Stimulated activated naive CD8-positive, alpha-beta T cell treated with anti-CD3 and anti-CD28 coated beads, Interleukin-15, amount 100 ng/mL, for 72 hours (primary cell): ENCODE results near the gene MAOB.
A peak's percentile ranks its signal among the peaks of the same experiment; 100 is the strongest.
"Not testable (repeated sequence)": the region's sequence is repeated elsewhere in the genome, so short reads cannot be mapped to it uniquely, and the experiment has no call there.

Experiments used
- ATAC-seq: fragments of 150-1000 bp; cut with Tn5 transposase; 2 replicates; pipeline ENCODE4 v1.10.0; 2021; ENCODE audit warnings: mild to moderate bottlenecking, moderate library complexity
- DNase-seq, 2 donors: peaks; one replicate each; pipeline ENCODE4 v3.0.0; 2021 to 2022
- H3K27ac Mint-ChIP-seq, 2 donors: one replicate each; pipeline ENCODE4 v1.8.0; 2022; ENCODE audit warnings: mild to moderate bottlenecking in 2 of 2, mixed read lengths in 2 of 2, moderate library complexity in 2 of 2
- H3K27me3 Mint-ChIP-seq: one replicate; pipeline ENCODE4 v1.8.0; 2022; ENCODE audit warnings: mixed read lengths
- H3K4me1 Mint-ChIP-seq: one replicate; pipeline ENCODE4 v1.8.0; 2022; ENCODE audit warnings: mild to moderate bottlenecking, mixed read lengths
- H3K4me3 Mint-ChIP-seq, 2 donors: one replicate each; pipeline ENCODE4 v1.8.0; 2022; ENCODE audit warnings: mild to moderate bottlenecking in 2 of 2, mixed read lengths in 2 of 2, moderate library complexity in 1 of 2
- H3K9me3 Mint-ChIP-seq, 2 donors: one replicate each; pipeline ENCODE4 v1.8.0; 2022; ENCODE audit warnings: mixed read lengths in 2 of 2

MAOB gene

DNA sequence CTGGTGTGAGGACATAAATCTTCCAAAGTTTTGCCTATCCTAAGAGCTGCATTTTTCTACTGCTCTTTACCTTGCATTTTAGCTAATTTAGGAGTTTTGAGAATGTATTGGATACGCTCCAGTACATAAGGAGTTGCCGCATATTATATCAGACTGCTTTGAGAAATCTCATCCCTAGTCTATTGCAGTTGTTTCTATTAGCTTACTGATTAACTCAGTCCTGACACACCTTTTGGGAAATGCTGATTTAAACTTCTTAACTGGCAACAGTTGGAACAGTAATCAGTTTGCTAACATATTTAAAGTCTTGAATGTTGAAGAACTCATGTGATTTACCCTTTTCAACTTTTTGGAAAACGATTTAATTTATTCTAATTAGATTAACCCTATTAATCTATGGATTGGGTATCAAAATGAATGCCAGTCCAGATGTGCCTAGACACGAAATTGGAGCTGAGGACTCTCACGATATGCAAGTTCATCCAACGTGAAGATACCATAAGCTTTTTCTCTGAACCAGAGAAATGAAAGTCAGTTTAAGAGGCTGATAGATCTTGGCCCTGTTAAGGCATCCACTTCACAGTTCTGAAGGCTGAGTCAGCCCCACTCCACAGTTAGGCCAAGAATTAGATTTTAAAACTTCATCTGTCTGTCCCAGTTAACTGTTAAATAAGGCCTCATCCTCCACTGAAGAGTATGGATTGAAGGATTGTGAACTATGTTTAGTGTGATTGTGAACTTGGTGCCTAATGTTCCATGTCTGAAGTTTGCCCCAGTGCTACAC lies 136.1 kb downstream of the MAOB start:
- no peak for DNase-seq
- no peak overlapping the region for H3K4me3 Mint-ChIP-seq
- H3K4me1 Mint-ChIP-seq, result peaks cover 6% of the 10 kb centered on the region
- no peak for ATAC-seq
- H3K27me3 Mint-ChIP-seq, result no peaks in the 10 kb centered on the region
- H3K9me3 Mint-ChIP-seq, result no peaks in the 10 kb centered on the region
- H3K27ac Mint-ChIP-seq, result no peak overlapping the region

- Mint-ChIP-seq H3K4me3 (no peak overlapping the region), H3K9me3 (no peaks in the 10 kb centered on the region), H3K4me1 (no peaks in the 10 kb centered on the region), H3K27ac (no peak overlapping the region), H3K27me3 (no peaks in the 10 kb centered on the region)
- no peak for ATAC-seq
- no peak for DNase-seq
Measured at GRCh38 chrX:43744284-43744683, 138.0 kb downstream of the MAOB start.

GRCh38 chrX:43743100-43743822 lies 139.0 kb downstream of the MAOB start:
- DNase-seq (no peak), ATAC-seq (no peak)
- Mint-ChIP-seq H3K27ac (no peak overlapping the region), H3K4me1 (no peaks in the 10 kb centered on the region), H3K27me3 (no peaks in the 10 kb centered on the region), H3K4me3 (no peak overlapping the region), H3K9me3 (no peaks in the 10 kb centered on the region)

GRCh38 chrX:43741843-43742573 lies 140.2 kb downstream of the MAOB start:
- Mint-ChIP-seq H3K27ac (no peak overlapping the region), H3K4me3 (no peak overlapping the region), H3K9me3 (no peaks in the 10 kb centered on the region), H3K4me1 (no peaks in the 10 kb centered on the region), H3K27me3 (no peaks in the 10 kb centered on the region)
- no peak for DNase-seq
- ATAC-seq, result no peak

- H3K27ac Mint-ChIP-seq, result no peak overlapping the region
- H3K9me3 Mint-ChIP-seq, result no peaks in the 10 kb centered on the region
- H3K4me3 Mint-ChIP-seq, result no peak overlapping the region
- no peaks in the 10 kb centered on the region for H3K27me3 Mint-ChIP-seq
- ATAC-seq, result no peak
- DNase-seq, result no peak
- H3K4me1 Mint-ChIP-seq, result no peaks in the 10 kb centered on the region
Measured at GRCh38 chrX:43735957-43736356, 146.3 kb downstream of the MAOB start.

- ATAC-seq, result no peak
- Mint-ChIP-seq H3K4me3 (no peak overlapping the region), H3K4me1 (no peaks in the 10 kb centered on the region), H3K9me3 (no peaks in the 10 kb centered on the region), H3K27ac (no peak overlapping the region), H3K27me3 (no peaks in the 10 kb centered on the region)
- DNase-seq, result no peak
Measured at GRCh38 chrX:43735534-43735933, 146.7 kb downstream of the MAOB start.

GRCh38 chrX:43734444-43734843 lies 147.8 kb downstream of the MAOB start:
- DNase-seq, result no peak
- Mint-ChIP-seq H3K27ac (no peak overlapping the region), H3K4me3 (no peak overlapping the region), H3K4me1 (no peaks in the 10 kb centered on the region), H3K9me3 (no peaks in the 10 kb centered on the region), H3K27me3 (no peaks in the 10 kb centered on the region)
- ATAC-seq, result no peak

DNA sequence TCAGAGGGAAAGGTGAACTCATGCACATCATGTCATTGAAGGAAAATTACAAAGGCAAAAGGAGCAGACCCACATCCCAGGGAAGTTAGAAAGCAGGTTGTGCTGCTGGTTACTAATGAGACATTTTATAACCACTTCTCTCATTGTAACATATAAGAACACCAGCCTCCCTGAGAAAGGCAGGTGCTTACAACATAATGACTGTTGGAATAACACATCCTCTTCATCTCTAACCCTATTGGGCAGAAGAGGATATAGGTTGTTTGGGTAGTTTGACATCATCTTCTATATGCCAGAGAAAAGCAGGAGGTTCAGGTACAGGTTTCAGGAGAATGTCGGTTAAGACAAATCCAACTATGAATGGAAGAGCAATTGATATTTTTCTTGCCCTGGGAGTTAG lies 148.6 kb downstream of the MAOB start:
- DNase-seq, result no peak
- no peaks in the 10 kb centered on the region for H3K27me3 Mint-ChIP-seq
- ATAC-seq, result no peak
- H3K27ac Mint-ChIP-seq, result no peak overlapping the region
- no peaks in the 10 kb centered on the region for H3K4me1 Mint-ChIP-seq
- no peak overlapping the region for H3K4me3 Mint-ChIP-seq
- no peaks in the 10 kb centered on the region for H3K9me3 Mint-ChIP-seq

GRCh38 chrX:43731086-43731485 lies 151.2 kb downstream of the MAOB start:
- Mint-ChIP-seq H3K27me3 (no peaks in the 10 kb centered on the region), H3K27ac (no peak overlapping the region), H3K4me1 (no peaks in the 10 kb centered on the region), H3K4me3 (no peak overlapping the region), H3K9me3 (no peaks in the 10 kb centered on the region)
- DNase-seq (no peak), ATAC-seq (no peak)

DNA sequence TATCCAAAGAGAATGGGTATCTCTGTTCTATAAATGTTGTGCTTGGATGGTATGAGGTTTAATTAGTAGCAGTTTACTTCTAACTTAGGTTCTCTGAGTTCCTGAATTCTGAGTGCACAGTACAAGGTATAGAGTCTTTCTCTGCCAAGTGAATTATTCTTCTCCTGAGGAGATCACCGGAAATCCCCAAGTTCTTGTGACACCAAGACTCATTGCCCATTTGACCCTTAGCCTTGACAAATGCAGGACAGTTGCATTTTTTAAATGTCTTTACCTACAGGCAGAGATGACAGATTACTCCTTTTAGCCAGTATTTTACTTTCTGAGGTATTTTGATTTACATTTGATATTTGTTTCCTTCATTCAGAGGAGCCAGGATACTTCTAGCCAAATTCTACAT lies 153.3 kb downstream of the MAOB start:
- no peaks in the 10 kb centered on the region for H3K4me1 Mint-ChIP-seq
- no peaks in the 10 kb centered on the region for H3K9me3 Mint-ChIP-seq
- H3K27ac Mint-ChIP-seq, result no peak overlapping the region
- H3K27me3 Mint-ChIP-seq, result no peaks in the 10 kb centered on the region
- DNase-seq, result no peak
- H3K4me3 Mint-ChIP-seq, result no peak overlapping the region
- no peak for ATAC-seq

DNA sequence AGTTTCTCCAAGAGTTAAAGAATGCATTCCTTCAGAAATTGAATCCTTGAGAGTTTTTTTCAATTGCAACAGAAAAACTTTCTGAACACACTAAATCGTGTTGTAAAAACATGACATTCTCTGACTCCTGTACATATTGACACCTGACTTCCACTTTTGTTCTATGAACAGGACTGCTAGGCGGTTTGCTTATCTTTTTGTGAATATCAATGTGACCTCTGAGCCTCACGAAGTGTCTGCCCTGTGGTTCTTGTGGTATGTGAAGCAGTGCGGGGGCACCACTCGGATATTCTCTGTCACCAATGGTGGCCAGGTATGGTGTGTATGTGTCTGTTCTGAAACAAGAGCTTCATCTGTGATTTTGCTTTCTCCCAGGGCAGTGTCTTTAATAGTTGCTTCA lies 154.2 kb downstream of the MAOB start:
- H3K27me3 Mint-ChIP-seq, result no peaks in the 10 kb centered on the region
- peak overlapping the region in 1 of 2 donors; percentile 12 for H3K27ac Mint-ChIP-seq
- H3K9me3 Mint-ChIP-seq, result no peaks in the 10 kb centered on the region
- DNase-seq (no peak), ATAC-seq (no peak)
- no peak overlapping the region for H3K4me3 Mint-ChIP-seq
- H3K4me1 Mint-ChIP-seq, result no peaks in the 10 kb centered on the region

DNA sequence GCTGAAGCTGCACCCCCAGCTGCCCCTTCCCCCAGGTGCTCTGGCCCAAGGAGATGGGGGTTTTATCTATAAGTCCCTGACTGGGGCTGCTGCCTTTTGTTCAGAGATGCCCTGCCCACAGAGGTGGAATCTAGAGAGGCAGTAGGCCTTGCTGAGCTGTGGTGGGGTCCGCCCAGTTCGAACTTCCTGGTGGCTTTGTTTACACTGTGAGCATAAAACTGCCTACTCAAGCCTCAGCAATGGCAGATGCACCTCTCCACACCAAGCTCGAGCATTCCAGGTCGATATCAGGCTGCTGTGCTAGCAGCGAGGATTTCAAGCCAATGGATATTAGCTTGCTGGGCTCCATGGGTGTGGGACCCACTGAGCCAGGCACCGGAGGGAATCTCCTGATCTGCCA lies 155.0 kb downstream of the MAOB start:
- H3K27ac Mint-ChIP-seq, ATAC-seq, DNase-seq, H3K9me3 Mint-ChIP-seq, H3K4me1 Mint-ChIP-seq, H3K27me3 Mint-ChIP-seq, H3K4me3 Mint-ChIP-seq: not testable (repeated sequence)

GRCh38 chrX:43725227-43725626 lies 157.0 kb downstream of the MAOB start:
- H3K4me3 Mint-ChIP-seq, ATAC-seq: not testable (repeated sequence)

DNA sequence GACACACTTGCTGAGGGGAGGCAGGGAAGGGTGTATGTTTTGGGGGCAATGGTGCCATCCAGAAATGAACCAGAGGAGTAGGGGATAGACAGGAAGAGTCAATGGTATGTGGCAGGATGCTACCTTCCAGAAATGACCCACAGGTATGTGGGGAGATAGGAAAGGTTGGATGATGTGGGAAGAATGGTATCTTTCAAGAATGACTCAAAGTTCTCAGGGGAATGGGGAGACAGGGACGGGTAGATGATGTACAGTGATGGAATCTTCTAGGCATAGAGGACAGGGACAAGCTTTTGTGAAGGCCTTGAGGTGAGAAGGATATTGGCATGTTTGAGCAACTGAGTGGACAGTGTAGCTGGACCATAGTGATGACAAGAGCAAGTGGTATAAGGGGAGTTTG lies 161.3 kb downstream of the MAOB start:
- Mint-ChIP-seq H3K9me3 (no peaks in the 10 kb centered on the region), H3K4me1 (no peaks in the 10 kb centered on the region), H3K27me3 (no peaks in the 10 kb centered on the region), H3K27ac (no peak overlapping the region), H3K4me3 (no peak overlapping the region)
- no peak for DNase-seq
- ATAC-seq, result no peak

More at GRCh38 chrX:43725227-43725626, 157.0 kb downstream of the MAOB start:
- H3K4me1 Mint-ChIP-seq, DNase-seq, H3K9me3 Mint-ChIP-seq, H3K27ac Mint-ChIP-seq, H3K27me3 Mint-ChIP-seq: not testable (repeated sequence)

DNA sequence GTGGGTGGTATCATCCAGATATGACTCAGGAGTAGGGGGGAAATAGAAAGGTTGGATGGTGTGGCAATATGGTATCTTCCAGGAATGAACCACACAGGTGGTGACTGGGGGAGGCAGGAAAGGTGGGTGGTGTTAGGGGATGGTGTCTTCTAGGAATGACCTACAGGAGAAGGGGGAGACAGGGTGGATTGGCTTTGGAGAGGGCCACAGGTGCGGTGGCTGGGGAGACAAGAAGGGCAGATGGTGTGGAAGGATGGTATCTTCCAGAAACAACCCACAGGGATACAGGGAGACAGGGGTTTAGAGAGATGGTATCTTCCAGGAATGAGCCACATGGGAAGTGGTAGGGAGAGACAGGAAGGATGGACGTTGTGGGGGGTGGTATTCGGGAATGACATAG lies 162.2 kb downstream of the MAOB start:
- DNase-seq (no peak), ATAC-seq (no peak)
- no peaks in the 10 kb centered on the region for H3K27me3 Mint-ChIP-seq
- H3K27ac Mint-ChIP-seq, result no peak overlapping the region
- no peaks in the 10 kb centered on the region for H3K9me3 Mint-ChIP-seq
- H3K4me3 Mint-ChIP-seq, result no peak overlapping the region
- H3K4me1 Mint-ChIP-seq, result no peaks in the 10 kb centered on the region

- no peak overlapping the region for H3K4me3 Mint-ChIP-seq
- H3K9me3 Mint-ChIP-seq, result no peaks in the 10 kb centered on the region
- H3K4me1 Mint-ChIP-seq, result no peaks in the 10 kb centered on the region
- no peak for DNase-seq
- no peak overlapping the region for H3K27ac Mint-ChIP-seq
- no peaks in the 10 kb centered on the region for H3K27me3 Mint-ChIP-seq
- ATAC-seq, result no peak
Measured at GRCh38 chrX:43718956-43719355, 163.3 kb downstream of the MAOB start.
